ENCODE data around the gene CHMP4B.

Gene CHMP4B

DNA sequence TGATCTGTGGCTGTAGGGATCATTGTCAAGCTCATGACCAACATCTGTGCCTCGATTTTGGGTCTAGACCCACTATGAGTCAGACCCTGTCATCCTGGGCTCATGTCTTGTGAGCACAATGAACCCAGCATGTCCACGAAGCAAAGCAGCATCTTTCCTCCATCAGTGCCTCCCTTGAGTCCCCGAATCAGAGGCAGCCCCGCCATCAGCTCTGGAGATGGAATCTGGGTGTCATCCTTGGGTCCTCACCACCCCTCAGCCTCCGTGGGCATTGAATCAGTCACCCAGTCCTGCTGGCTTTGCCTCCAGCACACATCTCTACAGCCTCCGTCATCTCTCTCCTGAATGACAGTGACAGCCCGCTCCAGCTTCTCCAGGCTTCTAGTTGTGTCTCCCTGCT is 56.9 kb downstream of the CHMP4B start:
- Histone ChIP-seq H3K4me1 (ENCODE audit: low read length) (peaks cover 13% of the 10 kb centered on the region), H3K9ac (ENCODE audit: low read length) (no peak overlapping the region), H3K36me3 (replicated peaks; ENCODE audit: insufficient read depth, low read length) (no peaks in the 10 kb centered on the region), H3K4me2 (ENCODE audit: low read depth, low read length) (no peak overlapping the region), H3K9me2 (replicated peaks; ENCODE audit: insufficient read depth, low read length) (no peaks in the 10 kb centered on the region), H3F3A (ENCODE audit: insufficient read depth, low read length) (no peaks in the 10 kb centered on the region), H3K79me2 (ENCODE audit: low read length) (no peaks in the 10 kb centered on the region), H4K20me1 (ENCODE audit: insufficient read depth, low read length) (no peaks in the 10 kb centered on the region), H3K27me3 (replicated peaks; ENCODE audit: insufficient read depth, low read length) (no peaks in the 10 kb centered on the region), H3K9me3 (replicated peaks; ENCODE audit: insufficient read depth, low read length) (no peaks in the 10 kb centered on the region), H3K27ac (ENCODE audit: low read length) (no peak overlapping the region), H2AFZ (ENCODE audit: low read length) (no peak overlapping the region), H3K4me3 (ENCODE audit: low read length) (no peak overlapping the region)
- TF ChIP-seq EZH2 (optimal IDR thresholded peaks at IDR 0.05; ENCODE audit: low read depth, low read length) = no peak
- TF ChIP-seq EZH2phosphoT487 (IDR thresholded peaks at IDR 0.05; ENCODE audit: low read length) = no peak
- TF ChIP-seq, protein P1, sequence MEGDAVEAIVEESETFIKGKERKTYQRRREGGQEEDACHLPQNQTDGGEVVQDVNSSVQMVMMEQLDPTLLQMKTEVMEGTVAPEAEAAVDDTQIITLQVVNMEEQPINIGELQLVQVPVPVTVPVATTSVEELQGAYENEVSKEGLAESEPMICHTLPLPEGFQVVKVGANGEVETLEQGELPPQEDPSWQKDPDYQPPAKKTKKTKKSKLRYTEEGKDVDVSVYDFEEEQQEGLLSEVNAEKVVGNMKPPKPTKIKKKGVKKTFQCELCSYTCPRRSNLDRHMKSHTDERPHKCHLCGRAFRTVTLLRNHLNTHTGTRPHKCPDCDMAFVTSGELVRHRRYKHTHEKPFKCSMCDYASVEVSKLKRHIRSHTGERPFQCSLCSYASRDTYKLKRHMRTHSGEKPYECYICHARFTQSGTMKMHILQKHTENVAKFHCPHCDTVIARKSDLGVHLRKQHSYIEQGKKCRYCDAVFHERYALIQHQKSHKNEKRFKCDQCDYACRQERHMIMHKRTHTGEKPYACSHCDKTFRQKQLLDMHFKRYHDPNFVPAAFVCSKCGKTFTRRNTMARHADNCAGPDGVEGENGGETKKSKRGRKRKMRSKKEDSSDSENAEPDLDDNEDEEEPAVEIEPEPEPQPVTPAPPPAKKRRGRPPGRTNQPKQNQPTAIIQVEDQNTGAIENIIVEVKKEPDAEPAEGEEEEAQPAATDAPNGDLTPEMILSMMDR (IDR thresholded peaks at IDR 0.05; ENCODE audit: low read length) = no peak
- no peak for DNase-seq

DNA sequence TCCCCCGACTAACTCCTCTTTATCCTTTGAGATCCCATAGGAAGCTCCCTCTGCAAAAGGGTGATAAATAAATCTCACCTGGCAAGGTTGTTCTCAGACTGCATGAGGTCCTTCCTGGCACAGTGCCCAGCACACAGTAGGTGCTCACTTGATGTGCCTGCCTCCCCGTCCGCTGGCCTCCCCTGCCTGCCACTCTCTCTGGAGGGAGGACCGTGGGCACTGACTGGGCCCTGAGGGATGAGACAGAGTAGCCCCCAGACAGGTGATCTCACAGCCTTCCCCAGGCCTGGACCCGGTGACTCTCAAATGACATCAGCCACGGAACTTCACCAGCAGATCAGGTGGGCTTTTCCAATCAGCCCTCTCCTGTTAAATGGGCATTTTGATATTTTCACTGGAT is 57.4 kb downstream of the CHMP4B start:
- no peak for DNase-seq
- Histone ChIP-seq H3K9me2 (replicated peaks; ENCODE audit: insufficient read depth, low read length) (no peaks in the 10 kb centered on the region), H3K36me3 (replicated peaks; ENCODE audit: insufficient read depth, low read length) (no peaks in the 10 kb centered on the region), H3K4me2 (ENCODE audit: low read depth, low read length) (no peak overlapping the region), H3F3A (ENCODE audit: insufficient read depth, low read length) (peaks cover 5% of the 10 kb centered on the region; the same call in 1 of the 2 replicates), H3K27ac (ENCODE audit: low read length) (no peak overlapping the region), H3K4me1 (ENCODE audit: low read length) (peaks cover 11% of the 10 kb centered on the region), H3K9ac (ENCODE audit: low read length) (no peak overlapping the region), H3K27me3 (replicated peaks; ENCODE audit: insufficient read depth, low read length) (no peaks in the 10 kb centered on the region), H2AFZ (ENCODE audit: low read length) (no peak overlapping the region), H3K4me3 (ENCODE audit: low read length) (no peak overlapping the region), H3K9me3 (replicated peaks; ENCODE audit: insufficient read depth, low read length) (no peaks in the 10 kb centered on the region), H4K20me1 (ENCODE audit: insufficient read depth, low read length) (no peaks in the 10 kb centered on the region), H3K79me2 (ENCODE audit: low read length) (no peaks in the 10 kb centered on the region)
- TF ChIP-seq EZH2phosphoT487 (IDR thresholded peaks at IDR 0.05; ENCODE audit: low read length) = no peak
- TF ChIP-seq EZH2 (optimal IDR thresholded peaks at IDR 0.05; ENCODE audit: low read depth, low read length) = no peak

DNA sequence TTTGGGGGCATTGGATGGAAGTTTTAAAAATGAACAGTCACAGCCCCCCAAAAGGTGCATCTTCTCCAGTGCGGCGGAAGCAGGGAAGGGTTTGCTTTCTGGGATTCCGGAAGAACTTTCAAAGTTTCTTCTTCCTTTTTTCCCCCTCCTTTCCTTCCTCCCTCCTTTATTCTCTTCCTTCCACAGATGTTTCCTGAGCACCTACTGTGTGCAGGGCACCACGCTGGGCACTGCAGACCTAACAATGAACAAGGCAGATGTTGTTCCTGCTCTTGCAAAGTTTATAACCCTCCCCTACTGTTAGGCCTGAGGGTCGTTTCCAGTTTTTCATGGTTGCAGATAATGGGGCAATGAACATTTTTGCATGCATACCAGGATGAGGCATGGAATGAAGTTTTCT is 58.1 kb downstream of the CHMP4B start:
- Histone ChIP-seq H3F3A (ENCODE audit: insufficient read depth, low read length) (peaks cover 10% of the 10 kb centered on the region; the same call in 1 of the 2 replicates), H3K36me3 (replicated peaks; ENCODE audit: insufficient read depth, low read length) (no peaks in the 10 kb centered on the region), H4K20me1 (ENCODE audit: insufficient read depth, low read length) (no peaks in the 10 kb centered on the region), H3K27ac (ENCODE audit: low read length) (no peak overlapping the region), H3K9me3 (replicated peaks; ENCODE audit: insufficient read depth, low read length) (no peaks in the 10 kb centered on the region), H3K4me3 (ENCODE audit: low read length) (no peak overlapping the region), H3K4me1 (ENCODE audit: low read length) (peaks cover 9% of the 10 kb centered on the region), H3K4me2 (ENCODE audit: low read depth, low read length) (no peak overlapping the region), H3K27me3 (replicated peaks; ENCODE audit: insufficient read depth, low read length) (no peaks in the 10 kb centered on the region), H3K9me2 (replicated peaks; ENCODE audit: insufficient read depth, low read length) (no peaks in the 10 kb centered on the region), H3K9ac (ENCODE audit: low read length) (no peak overlapping the region), H2AFZ (ENCODE audit: low read length) (no peak overlapping the region), H3K79me2 (ENCODE audit: low read length) (no peaks in the 10 kb centered on the region)
- TF ChIP-seq EZH2phosphoT487 (IDR thresholded peaks at IDR 0.05; ENCODE audit: low read length) (no peak), EZH2 (optimal IDR thresholded peaks at IDR 0.05; ENCODE audit: low read depth, low read length) (no peak)
- TF ChIP-seq, protein P1 (IDR thresholded peaks at IDR 0.05; ENCODE audit: low read length) = no peak
- DNase-seq = no peak

DNA sequence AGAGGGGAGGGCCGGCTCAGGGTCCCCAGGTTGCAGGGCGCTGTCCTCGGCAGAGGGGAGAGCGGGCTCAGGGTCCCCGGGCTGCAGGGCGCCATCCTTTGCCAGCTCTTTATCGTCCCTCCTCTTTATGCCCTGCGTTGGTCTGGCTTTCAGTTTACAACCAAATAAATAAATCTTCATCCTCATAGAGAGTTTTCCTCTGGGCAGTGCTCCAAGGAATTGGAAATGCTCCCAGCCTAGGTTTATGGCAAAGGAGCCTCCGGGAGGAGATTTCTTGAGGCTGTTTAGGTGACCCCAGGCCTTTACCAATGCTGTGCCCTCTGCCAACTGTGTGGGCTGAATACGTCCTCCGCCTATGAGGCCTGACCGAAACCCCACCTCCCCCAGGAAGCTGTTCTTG is 60.2 kb downstream of the CHMP4B start:
- H3K27me3 ChIP-seq (replicated peaks; ENCODE audit: insufficient read depth, low read length) = no peaks in the 10 kb centered on the region
- no peak overlapping the region for H2AFZ ChIP-seq (ENCODE audit: low read length)
- H3K9me3 ChIP-seq (replicated peaks; ENCODE audit: insufficient read depth, low read length) = no peaks in the 10 kb centered on the region
- H3K4me2 ChIP-seq (ENCODE audit: low read depth, low read length) = no peak overlapping the region
- H3F3A ChIP-seq (ENCODE audit: insufficient read depth, low read length) = peaks cover 25% of the 10 kb centered on the region; the same call in 1 of the 2 replicates
- no peaks in the 10 kb centered on the region for H3K9me2 ChIP-seq (replicated peaks; ENCODE audit: insufficient read depth, low read length)
- H3K27ac ChIP-seq (ENCODE audit: low read length) = no peak overlapping the region
- TF ChIP-seq, protein P1 (IDR thresholded peaks at IDR 0.05; ENCODE audit: low read length) = no peak
- no peak for TF ChIP-seq EZH2phosphoT487 (IDR thresholded peaks at IDR 0.05; ENCODE audit: low read length)
- no peak for TF ChIP-seq EZH2 (optimal IDR thresholded peaks at IDR 0.05; ENCODE audit: low read depth, low read length)
- no peak overlapping the region for H3K9ac ChIP-seq (ENCODE audit: low read length)
- no peaks in the 10 kb centered on the region for H3K36me3 ChIP-seq (replicated peaks; ENCODE audit: insufficient read depth, low read length)
- no peaks in the 10 kb centered on the region for H4K20me1 ChIP-seq (ENCODE audit: insufficient read depth, low read length)
- H3K4me1 ChIP-seq (ENCODE audit: low read length) = peaks cover 26% of the 10 kb centered on the region
- no peaks in the 10 kb centered on the region for H3K79me2 ChIP-seq (ENCODE audit: low read length)
- no peak for DNase-seq
- no peak overlapping the region for H3K4me3 ChIP-seq (ENCODE audit: low read length)
